Measurements from ENCODE around the gene KDM2A.

The KDM2A gene

GRCh38 chr11:67118801-67119584 is at the start of gene KDM2A:
Gene KDM2A, plus strand, starts transcription at chr11:67119263. Its CDS starts 2,054 bp downstream, at chr11:67121317.
- FAIRE-seq (peak; percentile 77), DNase-seq (ENCODE audit: low spot score) (peak; percentile 100)

DNA sequence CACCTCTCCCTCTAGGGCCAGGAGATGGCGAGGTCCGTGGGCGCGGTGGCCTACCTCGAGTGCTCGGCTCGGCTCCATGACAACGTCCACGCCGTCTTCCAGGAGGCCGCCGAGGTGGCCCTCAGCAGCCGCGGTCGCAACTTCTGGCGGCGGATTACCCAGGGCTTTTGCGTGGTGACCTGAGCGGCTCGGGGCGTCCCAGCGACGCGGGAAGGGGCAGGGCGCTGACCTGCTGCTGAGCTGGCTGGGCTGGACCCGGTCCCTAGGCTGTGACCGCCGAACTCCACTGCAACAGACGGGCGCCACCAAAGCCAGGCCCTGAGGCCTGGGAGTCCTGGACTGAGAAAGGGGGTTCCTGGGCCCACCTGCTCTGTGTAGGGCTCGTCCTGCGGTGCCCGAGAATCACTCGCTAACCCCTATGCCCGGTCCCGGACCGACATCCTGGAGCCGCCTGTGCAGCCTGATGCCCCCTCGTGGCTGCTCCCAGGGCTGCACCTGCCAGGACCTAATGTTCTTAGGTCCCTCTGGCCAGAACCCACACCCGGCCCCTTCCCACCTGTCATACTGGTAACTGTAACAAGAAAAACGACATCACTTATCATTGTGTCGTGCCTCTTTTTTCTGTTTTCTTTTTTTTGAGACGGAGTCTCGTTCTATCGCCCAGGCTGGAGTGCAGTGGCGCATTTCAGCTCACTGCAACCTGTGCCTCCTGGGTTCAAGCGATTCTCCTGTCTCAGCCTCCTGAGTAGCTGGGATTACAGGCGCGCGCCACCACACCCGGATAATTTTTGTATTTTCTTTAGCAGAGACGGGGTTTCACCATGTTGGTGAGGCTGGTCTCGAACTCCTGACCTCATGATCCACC is 47.4 kb upstream of the KDM2A start:
- peak; percentile 69 for DNase-seq (ENCODE audit: low spot score)
- FAIRE-seq, result no peak

GRCh38 chr11:67072295-67072694 is 46.8 kb upstream of the KDM2A start:
- DNase-seq (ENCODE audit: low spot score) (no peak), FAIRE-seq (no peak)

DNA sequence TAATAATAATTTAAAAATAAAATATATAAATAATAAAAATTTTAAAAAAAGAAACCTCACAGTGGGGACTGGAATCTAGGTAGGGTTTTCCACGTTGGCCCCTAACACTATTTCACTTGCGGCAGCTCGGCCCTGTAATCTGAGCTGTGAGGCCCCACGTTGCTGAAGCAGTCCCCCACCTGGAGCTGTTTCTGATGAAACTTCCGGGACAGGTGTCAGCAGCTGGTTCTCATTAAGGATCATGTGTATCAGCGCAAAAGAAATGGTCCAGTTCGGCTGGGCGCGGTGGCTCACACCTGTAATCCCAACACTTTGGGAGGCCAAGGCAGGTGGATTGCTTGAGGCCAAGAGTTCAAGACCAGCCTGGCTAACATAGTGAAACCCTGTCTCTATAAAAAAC is 45.2 kb upstream of the KDM2A start:
- no peak for DNase-seq (ENCODE audit: low spot score)
- no peak for FAIRE-seq

- no peak for FAIRE-seq
- DNase-seq (ENCODE audit: low spot score), result no peak
Measured at GRCh38 chr11:67076202-67076601, 42.9 kb upstream of the KDM2A start.

DNA sequence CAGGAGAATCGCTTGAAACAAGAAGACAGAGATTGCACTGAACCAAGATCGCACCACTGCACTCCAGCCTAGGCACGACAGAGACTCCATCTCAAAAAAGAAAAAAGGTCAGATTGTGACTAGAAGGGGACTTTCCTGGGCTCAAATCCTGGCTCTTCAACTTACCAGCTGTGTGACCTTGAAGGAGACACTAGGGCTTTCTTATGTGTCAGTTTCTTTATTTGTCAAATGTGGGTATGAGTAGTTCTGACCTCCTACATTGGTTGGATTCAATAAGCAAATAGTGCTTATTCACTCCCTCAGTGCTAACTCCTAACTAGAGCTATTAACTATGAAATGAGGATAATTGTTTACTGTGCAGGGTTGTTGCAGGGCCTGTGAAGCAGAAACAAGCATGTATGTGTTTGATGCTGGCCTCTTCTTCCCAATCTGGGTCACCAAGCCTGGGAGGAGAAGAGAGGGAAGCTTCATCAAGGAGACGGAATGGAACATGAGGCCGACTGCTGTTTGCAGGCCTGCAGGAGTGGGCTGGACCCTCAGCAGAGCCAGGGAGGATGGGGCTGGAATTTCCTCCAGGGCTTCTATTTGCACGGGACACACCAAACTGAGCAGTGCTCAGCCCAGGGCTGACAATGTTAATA is 39.9 kb upstream of the KDM2A start:
- FAIRE-seq (no peak), DNase-seq (ENCODE audit: low spot score) (no peak)

DNA sequence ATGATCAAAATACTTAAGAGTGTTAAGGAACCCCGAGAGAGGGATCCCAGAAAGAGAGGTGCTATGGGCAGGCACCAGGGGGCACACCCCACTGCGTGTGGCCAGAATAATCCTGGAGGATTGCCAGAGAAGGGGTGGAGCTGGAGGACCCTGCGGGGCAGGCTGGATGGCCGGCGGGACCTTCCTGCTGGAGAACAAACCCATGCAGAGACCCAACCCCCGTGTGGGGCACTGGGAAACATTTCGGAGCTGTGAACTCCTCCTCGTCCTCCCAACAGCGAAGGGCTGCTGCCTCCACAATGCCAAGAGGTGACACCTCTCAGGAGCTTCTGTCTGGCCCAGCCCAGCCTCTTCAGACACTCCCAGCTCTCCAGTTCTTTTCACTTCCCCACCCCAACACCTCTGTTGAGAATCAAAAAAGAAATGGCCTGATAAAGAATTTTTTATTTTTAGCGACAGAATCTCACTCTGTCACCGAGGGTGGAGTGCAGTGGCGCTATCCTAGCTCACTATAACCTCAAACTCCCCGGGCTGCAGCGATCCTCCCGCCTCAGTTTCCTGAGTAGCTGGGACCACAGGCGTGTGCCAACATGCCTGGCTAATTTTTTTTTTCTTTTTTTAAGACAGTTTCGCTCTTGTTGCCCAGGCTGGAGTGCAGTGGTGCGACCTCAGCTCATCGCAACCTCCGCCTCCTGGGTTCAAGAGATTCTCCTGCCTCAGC is 36.8 kb upstream of the KDM2A start:
- DNase-seq (ENCODE audit: low spot score) (no peak), FAIRE-seq (no peak)

DNA sequence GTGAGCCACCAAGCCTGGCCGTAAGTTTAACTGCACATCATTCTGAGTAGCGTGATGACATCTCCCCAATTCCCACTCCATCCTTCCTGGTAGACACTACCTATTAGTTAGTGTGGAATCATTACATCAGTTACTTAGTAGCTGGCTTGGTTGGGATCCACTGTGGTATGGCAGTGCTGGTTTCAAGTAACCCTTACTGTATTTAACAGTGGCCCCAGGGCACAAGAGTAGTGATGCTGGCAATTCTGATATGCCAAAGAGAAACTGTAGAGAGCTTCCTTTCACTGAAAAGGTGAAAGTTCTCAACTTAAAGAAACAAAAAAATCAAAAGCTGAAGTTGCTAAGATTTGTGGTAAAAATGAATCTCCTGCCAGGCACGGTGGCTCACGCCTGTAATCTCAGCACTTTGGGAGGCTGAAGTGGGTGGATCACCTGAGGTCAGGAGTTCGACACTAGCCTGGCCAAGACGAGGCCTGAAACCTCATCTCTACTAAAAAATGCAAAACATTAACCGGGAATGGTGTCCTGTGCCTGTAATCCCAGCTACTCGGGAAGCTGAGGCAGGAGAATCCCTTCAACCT is 35.2 kb upstream of the KDM2A start:
- FAIRE-seq (no peak), DNase-seq (ENCODE audit: low spot score) (no peak)

GRCh38 chr11:67085617-67086016 is 33.4 kb upstream of the KDM2A start:
- DNase-seq (ENCODE audit: low spot score) (no peak), FAIRE-seq (no peak)

- DNase-seq (ENCODE audit: low spot score) (no peak), FAIRE-seq (no peak)
Measured at GRCh38 chr11:67090717-67091116, 28.3 kb upstream of the KDM2A start.

GRCh38 chr11:67095214-67095507 is 23.9 kb upstream of the KDM2A start:
- DNase-seq (ENCODE audit: low spot score) (no peak), FAIRE-seq (no peak)

DNA sequence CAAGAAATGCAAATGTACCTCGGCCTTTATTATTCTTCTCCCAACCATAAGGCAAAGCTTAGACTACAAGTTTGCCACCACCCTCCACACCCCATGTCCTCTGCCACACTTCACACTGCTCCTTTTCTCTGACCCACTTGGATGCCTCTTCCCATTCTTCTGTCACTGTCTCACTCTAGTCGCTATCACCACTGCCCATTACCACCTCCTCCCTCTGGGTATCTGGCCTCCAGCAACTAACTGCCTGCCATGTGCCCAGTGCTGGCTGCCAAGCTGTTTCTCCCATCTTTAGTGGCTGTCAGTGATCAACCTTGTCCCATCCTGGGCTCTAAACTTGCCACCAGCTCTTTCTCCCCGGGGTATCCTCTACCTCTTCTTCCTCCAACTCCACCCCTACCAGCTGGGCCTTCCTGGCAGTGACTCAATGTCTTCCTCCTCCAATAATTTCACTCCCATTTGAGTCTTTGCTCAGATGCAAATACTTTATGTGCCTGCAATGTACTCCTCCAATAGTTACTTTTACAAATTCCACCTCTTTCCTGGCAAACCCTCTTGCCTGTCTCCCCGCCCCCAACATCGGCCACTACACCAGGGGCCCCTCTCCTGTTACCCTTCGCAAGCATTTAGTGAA is 20.1 kb upstream of the KDM2A start:
- DNase-seq (ENCODE audit: low spot score) (no peak), FAIRE-seq (no peak)

DNA sequence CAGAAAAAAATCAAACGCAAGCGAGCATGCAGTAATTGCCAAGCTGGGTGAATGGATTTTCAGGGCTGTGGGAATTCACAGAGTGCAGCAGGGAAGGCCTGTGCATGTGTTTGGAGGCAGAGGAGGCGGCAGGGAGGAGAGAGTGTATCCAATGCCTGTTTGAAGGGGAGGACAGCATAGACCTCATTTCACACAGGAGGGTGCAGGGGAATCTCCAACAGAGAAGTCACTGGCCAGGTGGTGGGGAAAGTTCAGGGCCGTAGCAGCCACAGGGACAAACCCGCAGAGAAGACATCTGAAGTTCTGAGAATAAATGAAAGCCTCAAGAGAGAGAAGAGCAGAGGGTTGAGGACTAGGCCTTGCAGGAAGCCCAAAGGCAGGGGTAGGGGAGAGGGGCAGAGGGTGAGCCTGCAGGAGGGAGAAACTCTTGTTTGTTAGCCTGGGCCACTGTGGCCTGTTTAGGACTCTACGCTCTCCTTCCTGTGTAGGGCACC is 19.2 kb upstream of the KDM2A start:
- DNase-seq (ENCODE audit: low spot score) (no peak), FAIRE-seq (no peak)

GRCh38 chr11:67102664-67103063 is 16.4 kb upstream of the KDM2A start:
- DNase-seq (ENCODE audit: low spot score), result no peak
- no peak for FAIRE-seq

DNA sequence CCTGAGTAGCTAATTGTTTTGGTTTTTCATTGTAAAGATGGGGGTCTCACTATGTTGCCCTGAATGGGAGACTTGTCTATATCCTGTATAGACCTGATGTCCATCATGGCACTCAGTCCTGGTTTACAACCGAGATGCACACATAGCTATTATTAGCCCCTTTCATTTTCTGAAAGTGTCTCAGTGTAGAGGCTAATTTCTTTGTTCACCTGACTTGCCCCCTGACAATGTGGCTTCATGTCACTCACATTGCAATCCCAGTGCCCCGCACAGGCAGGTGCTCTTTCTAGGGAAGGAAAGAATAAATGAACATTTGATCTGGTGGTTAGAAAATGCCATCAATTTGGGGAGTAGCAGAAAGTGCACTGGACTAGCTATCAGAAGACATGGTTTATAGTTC is 13.1 kb upstream of the KDM2A start:
- no peak for FAIRE-seq
- DNase-seq (ENCODE audit: low spot score), result no peak

GRCh38 chr11:67111261-67111660 is 7.8 kb upstream of the KDM2A start:
- FAIRE-seq, result no peak

GRCh38 chr11:67113231-67113721 is 5.8 kb upstream of the KDM2A start:
- no peak for FAIRE-seq
- DNase-seq (ENCODE audit: low spot score), result no peak

More at GRCh38 chr11:67111261-67111660, 7.8 kb upstream of the KDM2A start:
- DNase-seq (ENCODE audit: low spot score), result no peak

GRCh38 chr11:67114275-67114896 is 4.7 kb upstream of the KDM2A start:
- DNase-seq (ENCODE audit: low spot score), result no peak
- FAIRE-seq, result no peak

DNA sequence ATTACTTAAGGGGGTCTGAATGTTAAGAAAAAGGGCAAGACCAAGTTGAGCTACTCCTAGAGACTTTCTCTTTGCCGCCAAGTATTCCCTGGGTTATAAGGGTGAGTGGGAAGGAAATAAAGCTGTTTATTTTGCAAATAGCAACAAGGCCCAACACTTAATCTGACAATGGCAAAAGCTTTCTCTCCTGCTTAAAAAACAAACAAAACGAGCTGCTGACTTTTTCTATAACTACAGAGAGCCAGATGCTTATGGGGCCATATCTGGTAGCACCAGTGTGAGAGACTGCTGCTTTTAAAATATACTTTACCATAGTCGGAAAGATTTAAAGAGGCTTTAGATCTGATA is 2.3 kb upstream of the KDM2A start:
- DNase-seq (ENCODE audit: low spot score) (no peak), FAIRE-seq (no peak)

GRCh38 chr11:67117176-67117575 is 1.9 kb upstream of the KDM2A start:
- FAIRE-seq (no peak), DNase-seq (ENCODE audit: low spot score) (no peak)
